Right hindlimb (tissue), 1 donor: ENCODE measurements around the gene OLFM2.

ENCODE experiments used
- DNase-seq: peaks from one replicate; pipeline ENCODE4 v3.0.0-alpha.2; 2018

The OLFM2 gene

DNA sequence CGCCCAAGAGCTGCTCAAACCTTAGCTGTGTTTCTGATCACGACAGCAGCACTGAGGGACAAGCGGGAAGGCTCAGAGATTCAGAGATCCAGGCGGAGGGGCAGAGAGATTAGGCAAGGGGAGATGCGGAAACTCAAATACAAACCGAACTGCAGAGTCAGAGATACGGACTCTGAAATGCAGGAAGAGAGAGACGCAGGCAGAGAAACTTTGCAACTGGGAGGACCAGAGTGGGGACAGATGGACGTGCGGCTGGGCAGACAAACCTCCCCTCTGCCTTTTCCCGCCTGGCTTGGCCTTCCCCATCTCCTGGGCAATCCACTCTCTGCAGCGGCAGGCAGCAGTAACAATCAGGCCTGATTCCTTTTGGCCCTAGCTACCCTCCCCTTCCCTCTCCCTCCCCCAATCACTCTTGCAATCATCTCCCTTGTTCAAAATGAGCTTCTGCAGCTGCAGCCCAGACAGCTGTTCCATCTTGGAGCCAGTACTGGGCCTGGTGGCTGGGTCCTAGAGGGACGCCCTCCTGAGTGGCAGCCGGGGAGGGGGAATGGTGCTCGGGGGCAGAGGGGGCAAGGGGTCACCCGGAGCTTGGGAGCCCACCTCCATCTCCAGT lies 29.7 kb downstream of the OLFM2 start:
- DNase-seq, result peak; percentile 79

DNA sequence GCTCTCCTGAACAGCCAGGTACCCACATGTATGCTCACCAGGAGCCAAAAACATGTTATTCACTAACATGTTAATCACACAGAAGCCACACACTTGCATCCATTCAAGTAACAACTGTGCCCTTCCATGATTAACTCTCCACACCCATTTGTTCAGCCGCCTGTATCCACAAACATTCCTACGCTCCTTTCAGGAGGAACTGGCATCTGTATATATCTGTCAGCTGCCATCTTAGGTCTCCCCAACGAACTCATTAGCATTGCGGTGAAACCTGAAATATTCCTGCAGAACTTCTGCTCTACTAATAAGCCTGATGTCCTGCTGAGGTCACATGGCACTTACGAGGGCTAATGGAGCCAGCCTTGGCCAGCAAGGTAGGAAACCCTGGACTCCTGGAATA lies 33.0 kb downstream of the OLFM2 start:
- DNase-seq, result no peak

- DNase-seq, result no peak
Observed at GRCh38 chr19:9901642-9902041, 34.7 kb downstream of the OLFM2 start.

DNA sequence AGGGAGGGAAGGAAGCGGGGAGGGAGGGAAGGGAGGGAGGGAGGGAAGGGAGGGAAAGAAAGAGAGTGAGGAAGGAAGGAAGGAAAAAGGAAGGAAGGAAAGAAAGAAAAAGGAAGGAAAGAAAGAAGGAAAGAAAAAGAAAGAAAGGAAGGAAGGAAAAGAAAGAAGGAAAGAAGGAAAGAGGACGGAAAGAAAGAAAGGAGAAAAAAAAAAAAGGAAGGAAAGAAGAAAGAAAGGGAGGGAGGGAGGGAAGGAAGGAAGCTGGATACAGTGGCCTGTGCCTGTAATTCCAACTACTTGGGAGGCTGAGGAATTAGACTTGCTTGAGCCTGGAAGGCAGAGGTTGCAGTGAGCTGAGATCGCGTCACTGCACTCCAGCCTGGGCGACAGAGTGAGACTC lies 35.3 kb downstream of the OLFM2 start:
- no peak for DNase-seq

DNA sequence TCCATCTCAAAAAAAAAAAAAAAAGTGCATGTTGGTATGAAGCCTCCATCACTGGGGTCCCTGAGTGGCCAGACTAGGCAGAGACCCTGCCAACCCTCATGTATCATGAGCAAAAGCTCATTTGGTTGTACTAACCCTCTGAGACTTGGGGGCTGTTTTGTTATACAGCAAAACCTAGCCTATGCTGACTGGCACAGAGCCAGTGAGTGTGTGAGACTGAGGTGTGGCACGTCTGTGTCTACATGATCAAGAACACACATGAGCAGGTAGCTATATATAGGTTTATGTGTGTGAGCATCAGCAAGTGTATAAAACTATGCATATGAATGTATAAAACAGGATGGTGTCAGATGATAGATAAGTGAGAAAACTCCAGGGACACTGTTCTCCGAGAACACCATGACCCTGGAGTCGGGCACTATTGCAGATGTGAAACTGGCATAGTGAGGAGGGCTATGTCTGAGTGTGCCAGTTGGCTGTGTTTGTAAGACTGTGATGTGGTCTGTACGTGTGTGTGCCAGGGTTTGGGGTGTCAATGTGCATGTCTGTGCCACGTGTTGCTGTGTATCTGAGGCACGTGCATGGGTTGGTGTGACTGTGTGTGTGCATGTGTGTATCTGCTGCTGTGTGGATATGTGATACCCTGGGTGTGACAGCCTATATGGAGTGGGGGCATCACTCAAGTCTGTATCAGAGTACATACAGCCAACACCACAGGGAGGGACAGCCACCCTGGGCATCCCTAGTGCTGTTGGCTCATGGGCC lies 44.5 kb downstream of the OLFM2 start:
- DNase-seq, result no peak

- DNase-seq, result peak; percentile 92
Observed at GRCh38 chr19:9885077-9885552, 51.2 kb downstream of the OLFM2 start.

DNA sequence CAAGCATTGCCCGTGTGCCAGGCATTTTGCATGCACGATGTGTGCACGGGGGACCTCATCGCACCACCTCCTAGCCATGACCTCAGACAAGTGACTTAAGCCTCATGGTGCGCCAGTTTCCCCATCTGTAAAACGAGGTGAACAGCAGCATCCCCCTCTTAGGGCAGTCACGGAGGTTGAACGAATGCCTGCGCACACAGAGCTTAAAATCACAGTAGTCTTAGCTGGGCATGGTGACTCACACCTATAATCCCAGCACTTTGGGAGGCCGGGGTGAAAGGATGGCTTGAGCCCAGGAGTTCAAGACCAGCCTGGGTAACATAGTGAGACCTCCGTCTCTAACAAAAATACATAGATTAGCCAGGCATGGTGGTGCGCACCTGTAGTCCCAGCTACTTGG lies 52.6 kb downstream of the OLFM2 start:
- peak; percentile 27 for DNase-seq

GRCh38 chr19:9883231-9883758 lies 53.0 kb downstream of the OLFM2 start:
- peak; percentile 77 for DNase-seq

GRCh38 chr19:9881720-9882119 lies 54.6 kb downstream of the OLFM2 start:
- no peak for DNase-seq

DNA sequence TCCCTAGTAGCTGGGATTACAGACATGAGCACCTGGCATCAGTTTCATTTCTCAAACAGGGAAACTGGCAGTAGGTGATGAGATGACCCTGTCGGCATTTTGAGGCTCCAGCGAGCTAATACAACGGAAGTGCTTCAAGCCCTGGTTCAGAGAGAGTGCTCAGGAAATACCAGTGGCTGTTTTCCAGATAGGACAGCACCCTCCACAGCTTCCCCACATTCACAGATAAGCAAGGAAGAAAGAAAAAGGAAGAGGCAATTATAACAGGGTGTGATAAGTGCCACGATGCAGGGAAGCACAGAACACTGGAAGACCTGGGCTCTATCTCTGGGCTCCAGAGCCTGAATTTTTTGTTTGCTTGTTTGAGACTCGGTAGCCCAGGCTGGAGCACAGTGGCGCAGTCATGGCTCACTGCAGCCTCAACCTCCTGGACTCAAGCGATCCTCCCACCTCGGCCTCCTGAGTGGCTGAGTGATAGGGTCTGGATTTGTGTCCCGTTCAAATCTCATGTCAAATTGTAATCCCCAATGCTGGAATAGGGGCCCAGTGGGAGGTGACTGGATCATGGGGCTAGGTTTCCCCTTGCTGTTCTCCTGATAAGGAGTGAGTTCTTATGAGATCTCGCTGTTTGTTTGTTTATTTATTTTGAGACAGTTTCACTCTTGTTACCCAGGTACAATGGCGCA lies 57.7 kb downstream of the OLFM2 start:
- no peak for DNase-seq

- DNase-seq, result no peak
Observed at GRCh38 chr19:9877780-9878510, 58.4 kb downstream of the OLFM2 start.

- no peak for DNase-seq
Observed at GRCh38 chr19:9875796-9876195, 60.5 kb downstream of the OLFM2 start.

DNA sequence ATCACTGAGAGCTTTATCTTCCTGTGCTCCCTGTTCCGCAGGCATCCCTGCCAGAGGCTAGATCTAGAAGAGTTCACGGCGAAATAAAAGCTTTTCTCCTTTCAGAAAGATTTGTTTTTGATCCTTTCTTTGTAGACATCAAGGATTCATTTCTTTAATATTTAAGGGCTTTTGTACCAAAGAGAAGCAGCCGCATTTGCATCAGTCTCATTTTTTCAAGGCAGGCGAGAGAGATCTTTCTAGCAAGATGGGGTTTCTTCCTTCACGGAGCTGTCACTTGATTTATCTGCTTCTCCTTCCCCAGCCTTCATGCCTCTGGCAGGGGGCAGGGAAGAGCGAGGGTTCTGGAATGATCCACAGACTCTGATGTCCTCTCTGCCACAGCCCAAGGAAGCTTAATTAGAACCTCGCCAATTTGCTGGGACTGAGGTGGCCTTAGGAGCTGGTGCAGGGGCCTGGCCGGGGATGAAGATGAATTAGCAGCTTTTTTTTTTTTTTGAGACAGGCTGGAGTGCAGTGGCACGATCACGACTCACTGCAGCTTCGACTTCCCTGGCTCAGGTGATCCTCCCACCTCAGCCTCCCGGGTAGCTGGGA lies 61.2 kb downstream of the OLFM2 start:
- DNase-seq, result no peak

DNA sequence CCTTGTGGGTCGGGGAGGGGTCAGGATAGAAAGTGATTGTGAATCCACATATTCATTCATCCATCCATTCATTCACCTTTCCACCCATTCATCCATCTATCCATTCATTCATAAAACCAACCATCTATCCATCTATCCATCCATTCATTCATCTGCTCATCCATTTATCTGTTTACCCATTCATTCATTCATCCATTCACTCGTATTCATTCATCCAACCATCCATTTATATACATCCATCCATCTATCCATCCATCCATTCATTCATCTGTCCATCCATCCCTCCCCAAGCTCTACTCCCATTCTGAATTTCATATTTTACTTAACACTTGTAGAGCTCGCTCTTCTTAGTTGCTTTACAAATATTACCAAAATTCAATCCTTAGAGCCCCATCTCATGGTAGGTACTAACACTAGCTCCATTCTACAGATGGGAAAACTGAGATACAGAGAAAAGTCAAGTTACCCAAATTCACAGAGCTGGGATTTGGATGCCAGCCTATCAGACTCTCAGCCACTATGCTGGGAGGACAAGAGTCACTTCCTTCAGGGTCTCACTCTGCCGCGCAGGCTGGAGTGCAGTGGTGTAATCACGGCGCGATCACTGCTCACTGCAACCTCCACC lies 63.6 kb downstream of the OLFM2 start:
- DNase-seq, result no peak

GRCh38 chr19:9871626-9872338 lies 64.5 kb downstream of the OLFM2 start:
- DNase-seq, result no peak

DNA sequence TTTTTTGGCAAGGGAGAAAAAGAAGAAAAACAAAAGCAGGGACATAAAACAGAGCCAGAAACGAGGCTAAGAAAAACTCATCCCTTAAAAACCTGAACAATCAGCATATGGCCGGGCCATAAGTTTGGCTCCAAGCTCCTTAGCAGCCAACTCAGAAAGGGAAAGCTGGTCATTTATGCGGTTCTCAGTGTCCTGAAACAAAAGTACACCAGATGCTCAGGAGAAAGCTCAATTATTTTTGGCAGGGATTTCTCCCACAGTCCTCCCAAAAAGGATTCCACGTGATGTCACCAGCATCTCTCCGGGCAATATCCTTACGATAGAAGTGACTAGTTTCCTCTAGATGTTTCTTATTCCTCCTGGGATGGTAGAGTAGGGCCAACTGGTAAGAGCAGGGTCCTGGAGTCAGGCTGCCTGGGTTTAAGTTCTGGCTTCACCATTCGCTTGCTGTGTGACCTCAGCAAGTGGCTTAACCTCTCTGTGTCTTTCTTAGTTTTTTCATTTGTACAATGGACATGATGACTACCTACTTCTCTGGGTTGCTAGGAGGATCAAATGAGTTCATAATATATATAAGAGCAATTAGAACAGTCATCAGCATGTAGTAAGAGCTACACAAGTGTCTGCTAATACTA lies 67.2 kb downstream of the OLFM2 start:
- DNase-seq, result no peak

DNA sequence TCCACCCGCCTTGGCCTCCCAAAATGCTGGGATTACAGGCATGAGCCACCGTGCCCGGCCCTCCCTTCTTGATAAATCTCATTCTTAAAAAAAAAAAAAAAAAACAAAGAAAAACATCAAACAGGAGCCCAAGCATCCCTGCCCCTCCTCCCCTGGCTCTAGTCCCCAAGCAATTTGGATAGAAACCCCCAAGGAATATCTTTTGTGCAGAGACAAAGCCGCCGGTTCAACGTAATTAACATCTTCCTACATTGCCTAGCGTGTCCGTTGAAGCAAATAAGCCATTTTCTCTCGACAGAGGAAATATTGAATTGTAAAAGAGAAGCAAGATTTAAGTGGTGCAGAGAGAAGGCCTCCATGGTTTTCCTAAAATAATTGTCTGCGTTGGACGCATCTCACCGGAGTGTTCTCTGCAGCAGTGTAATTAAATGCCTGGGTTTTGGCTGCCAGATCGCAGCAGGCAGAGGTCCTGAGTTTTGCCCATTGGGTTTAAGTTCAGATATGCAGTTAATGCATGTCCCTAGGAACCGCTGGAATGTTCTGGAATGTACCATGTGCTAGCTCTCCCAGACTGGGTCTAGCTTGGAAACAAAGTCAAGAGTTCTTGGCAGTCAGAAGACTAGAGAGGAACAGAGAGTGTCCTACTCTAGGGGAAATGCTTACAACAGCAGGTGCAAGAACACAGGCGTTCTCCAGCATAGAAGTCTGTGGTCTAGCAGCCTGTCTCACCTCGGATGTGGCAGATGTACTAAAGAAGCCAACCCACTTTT lies 70.4 kb downstream of the OLFM2 start:
- no peak for DNase-seq

GRCh38 chr19:9863759-9864158 lies 72.6 kb downstream of the OLFM2 start:
- DNase-seq, result no peak

- no peak for DNase-seq
Observed at GRCh38 chr19:9862938-9863337, 73.4 kb downstream of the OLFM2 start.

DNA sequence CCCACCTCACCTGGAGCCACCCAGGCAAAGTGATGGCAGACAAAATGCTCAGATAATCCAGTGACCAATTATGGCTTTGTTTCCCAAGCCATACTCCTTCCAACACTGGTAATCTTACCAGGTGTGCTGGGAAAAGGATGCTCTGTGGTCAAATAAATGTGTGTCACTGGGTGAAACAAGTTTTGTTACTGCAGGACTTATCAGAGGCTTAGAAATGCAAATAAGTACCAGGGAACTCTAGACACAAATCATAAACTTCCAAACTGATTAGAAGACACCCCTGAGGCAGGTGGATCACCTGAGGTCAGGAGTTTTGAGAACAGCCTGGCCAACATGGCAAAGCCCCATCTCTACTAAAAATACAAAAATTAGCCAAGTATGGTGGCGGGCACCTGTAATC lies 74.8 kb downstream of the OLFM2 start:
- no peak for DNase-seq
